ENCODE results near the gene TOP3B.

TOP3B gene

GRCh38 chr22:21961886-21962654 lies 20.5 kb downstream of the TOP3B start:
- ChIA-PET CTCF (interaction anchor here (0.8 to 6.9 kb wide), 5 partner anchors 9 to 39 kb away, joined by 3 to 65 read pairs (median 3); partner anchors contain the start of gene PPM1F), POLR2A (no interaction called here)
- no peak for DNase-seq (ENCODE audit: low read depth, low spot score)
- TF ChIP-seq CTCF (IDR thresholded peaks at IDR 0.05; ENCODE audit: insufficient read depth, low read length, missing control alignments), result no peak
- no peak overlapping the region for H3K4me3 ChIP-seq (ENCODE audit: low read depth, low read length)

DNA sequence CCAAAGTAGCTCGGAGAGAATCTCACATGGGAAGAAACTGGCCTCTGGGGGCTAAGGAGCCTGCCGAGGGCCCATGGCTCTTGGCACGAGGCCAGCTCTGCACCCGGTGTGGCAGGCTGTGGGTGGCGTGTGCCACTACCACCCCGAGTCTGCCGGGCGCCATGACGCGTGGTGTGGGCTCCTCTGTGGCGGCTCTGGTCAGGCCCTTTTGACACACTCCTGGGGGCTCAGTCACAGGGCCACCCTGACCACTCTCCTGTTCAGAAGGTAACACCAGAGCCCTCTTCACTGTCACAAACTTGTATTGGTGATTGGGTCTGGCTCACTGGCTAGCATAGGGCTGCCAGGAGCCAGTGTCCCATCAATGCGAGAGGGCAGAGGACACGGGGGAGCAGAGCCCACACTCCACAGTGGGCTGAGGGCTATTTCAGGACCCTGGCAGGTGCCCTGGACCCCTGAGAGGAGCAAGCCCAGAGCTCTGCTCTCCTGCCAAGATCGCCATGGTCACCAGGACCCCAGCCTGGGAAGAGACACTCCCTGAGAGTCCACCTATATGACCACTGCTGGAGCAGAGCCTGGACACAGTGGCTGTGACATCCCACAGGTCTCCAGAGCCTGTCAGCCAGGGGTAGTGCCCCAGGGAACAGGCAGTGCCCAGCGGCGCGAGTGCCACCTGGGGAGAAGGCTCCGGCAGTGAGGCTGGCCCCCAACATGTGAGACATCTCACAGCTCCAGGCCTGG lies 21.3 kb downstream of the TOP3B start:
- DNase-seq (ENCODE audit: low read depth, low spot score), result no peak
- no peak overlapping the region for H3K4me3 ChIP-seq (ENCODE audit: low read depth, low read length)
- ChIA-PET CTCF (interaction anchor here (1.3 to 6.9 kb wide), 4 partner anchors 8 to 38 kb away, joined by 3 to 65 read pairs (median 17); partner anchors contain the start of gene PPM1F), POLR2A (no interaction called here)
- TF ChIP-seq CTCF (IDR thresholded peaks at IDR 0.05; ENCODE audit: insufficient read depth, low read length, missing control alignments), result no peak

- TF ChIP-seq CTCF (IDR thresholded peaks at IDR 0.05; ENCODE audit: insufficient read depth, low read length, missing control alignments), result no peak
- CTCF ChIA-PET, result interaction anchor here (1.3 to 4.4 kb wide), 4 partner anchors 11 to 37 kb away, joined by 3 to 31 read pairs (median 8); no protein-coding TSS in a partner anchor
- DNase-seq (ENCODE audit: low read depth, low spot score), result no peak
- H3K4me3 ChIP-seq (ENCODE audit: low read depth, low read length), result no peak overlapping the region
- POLR2A ChIA-PET, result no interaction called here
Measured at GRCh38 chr22:21960200-21961126, 22.1 kb downstream of the TOP3B start.

GRCh38 chr22:21959274-21960074 lies 23.1 kb downstream of the TOP3B start:
- no peak for DNase-seq (ENCODE audit: low read depth, low spot score)
- ChIA-PET CTCF (interaction anchor here (1.0 to 2.2 kb wide), 2 partner anchors 10 to 13 kb away, joined by 3 to 12 read pairs; no protein-coding TSS in a partner anchor), POLR2A (no interaction called here)
- TF ChIP-seq CTCF (IDR thresholded peaks at IDR 0.05; ENCODE audit: insufficient read depth, low read length, missing control alignments), result no peak
- no peak overlapping the region for H3K4me3 ChIP-seq (ENCODE audit: low read depth, low read length)

DNA sequence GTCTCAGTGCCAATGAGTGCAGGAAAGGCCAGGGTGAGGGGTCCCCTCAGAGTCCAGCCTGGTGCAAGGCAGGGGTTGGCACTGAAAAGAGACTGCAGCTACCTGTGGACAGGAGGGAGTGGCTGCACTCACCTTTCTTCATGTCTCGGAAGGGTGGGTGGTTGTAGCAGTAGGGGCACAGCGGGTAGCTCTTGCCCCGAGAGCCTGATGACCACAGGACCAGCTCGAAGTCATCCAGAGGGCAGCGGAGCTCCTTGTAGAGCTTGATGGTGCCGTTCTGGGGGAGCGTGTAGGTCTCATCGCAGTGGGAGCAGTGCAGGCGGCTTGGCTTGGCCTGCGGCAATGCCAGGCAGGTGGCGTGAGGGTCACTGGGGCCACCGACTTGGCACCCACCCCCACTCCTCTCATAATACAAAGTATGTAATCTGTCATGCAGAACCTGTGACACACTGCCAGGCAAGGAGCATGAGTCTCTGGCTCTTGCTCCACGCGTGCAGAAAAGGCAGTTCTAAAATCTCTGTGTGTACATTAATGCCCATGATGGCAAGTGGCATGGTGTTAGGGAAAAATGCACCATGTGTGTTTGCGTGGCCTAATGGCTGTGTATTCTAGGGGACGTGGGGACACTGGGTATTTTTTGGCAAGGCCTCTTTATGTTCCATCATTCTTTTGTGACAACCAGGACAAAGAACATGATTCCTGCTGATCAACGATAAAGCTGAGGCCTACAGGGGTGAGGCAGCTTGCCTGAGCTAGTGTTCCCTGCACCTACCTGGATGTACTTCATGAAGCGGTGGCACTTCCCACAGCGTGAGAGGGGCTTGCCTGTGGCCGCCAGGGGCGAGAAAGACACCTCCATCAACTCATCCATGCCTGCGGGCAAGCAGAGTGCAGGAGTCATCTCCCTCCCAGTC lies 24.0 kb downstream of the TOP3B start:
- CTCF ChIA-PET, result interaction anchor here (1.0 to 2.2 kb wide), 2 partner anchors 9 to 14 kb away, joined by 3 to 12 read pairs; no protein-coding TSS in a partner anchor
- no peak for TF ChIP-seq CTCF (IDR thresholded peaks at IDR 0.05; ENCODE audit: insufficient read depth, low read length, missing control alignments)
- no peak for DNase-seq (ENCODE audit: low read depth, low spot score)
- no peak overlapping the region for H3K4me3 ChIP-seq (ENCODE audit: low read depth, low read length)
- POLR2A ChIA-PET, result no interaction called here

Measured in AG04449 (cell line).